ENCODE results near the gene ADH1C. TPM values are rescaled to one million over a fixed set of nuclear protein-coding genes. Genes with fewer than 3 reads are reported as not detected.
"Not testable (repeated sequence)": the region's sequence is repeated elsewhere in the genome, so short reads cannot be mapped to it uniquely, and the experiment has no call there.

The ADH1C gene
- total and polyA plus RNA-seq, 5 experiments from 2014 or later, result not detected

DNA sequence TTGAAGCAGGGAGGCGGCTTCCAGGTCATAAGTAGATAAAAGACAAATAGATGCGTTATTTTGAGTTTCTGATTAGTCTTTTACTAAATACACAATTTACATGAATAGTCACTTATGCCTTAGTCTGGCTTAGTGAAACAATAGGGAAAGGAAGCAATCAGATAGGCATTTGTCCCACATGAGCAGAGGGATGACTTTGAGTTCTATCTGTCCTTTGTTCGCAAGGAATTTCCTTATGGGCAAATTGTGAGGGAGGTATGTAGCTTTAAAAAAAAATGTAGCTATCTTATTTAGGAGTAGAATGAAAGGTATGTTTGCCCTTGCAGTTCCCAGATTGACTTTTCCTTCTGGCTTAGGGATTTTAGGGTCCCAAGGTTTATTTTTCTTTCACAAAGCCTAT lies 26.3 kb upstream of the ADH1C start:
- Mint-ChIP-seq H3K27ac (no peak overlapping the region), H3K4me3 (no peak overlapping the region), H3K9me3 (peaks cover 7 to 28% (median 16%) of the 10 kb centered on the region in 9 donors), H3K36me3 (peaks cover 2 to 20% (median 7%) of the 10 kb centered on the region in 3 donors), H3K27me3 (peaks cover 9 to 19% (median 11%) of the 10 kb centered on the region in 5 donors), H3K4me1 (no peaks in the 10 kb centered on the region)
- no peak for DNase-seq
- POLR2A ChIA-PET, result no interaction called here
- no peak for ATAC-seq

DNA sequence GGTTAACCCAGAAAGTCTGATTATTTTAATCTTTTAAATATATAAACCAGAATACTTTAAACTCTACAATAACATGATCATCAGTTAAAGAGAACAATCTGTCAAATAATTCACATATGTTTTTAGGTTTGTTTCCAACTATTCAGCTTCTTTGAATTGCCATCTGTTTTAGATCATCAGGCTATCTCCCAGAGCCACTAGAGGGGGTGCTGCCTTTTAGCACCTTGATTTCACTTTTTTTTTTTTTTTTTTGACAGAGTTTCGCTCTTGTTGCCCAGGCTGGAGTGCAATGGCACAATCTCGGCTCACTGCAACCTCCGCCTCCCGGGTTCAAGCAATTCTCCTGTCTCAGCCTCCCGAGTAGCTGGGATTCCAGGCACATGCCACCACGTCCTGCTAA lies 24.8 kb upstream of the ADH1C start:
- POLR2A ChIA-PET, result interaction anchor here (0.7 kb wide), 1 partner anchor 288 kb away, joined by 4 read pairs; no protein-coding TSS in a partner anchor
- not testable (repeated sequence) for ATAC-seq, H3K4me3 Mint-ChIP-seq, H3K4me1 Mint-ChIP-seq, H3K27ac Mint-ChIP-seq, DNase-seq
- H3K27me3 Mint-ChIP-seq, result peaks cover 7 to 15% (median 8%) of the 10 kb centered on the region in 5 donors
- peaks cover 8 to 44% (median 22%) of the 10 kb centered on the region in 9 donors for H3K9me3 Mint-ChIP-seq
- peaks cover 2 to 28% (median 7%) of the 10 kb centered on the region in 3 donors for H3K36me3 Mint-ChIP-seq

DNA sequence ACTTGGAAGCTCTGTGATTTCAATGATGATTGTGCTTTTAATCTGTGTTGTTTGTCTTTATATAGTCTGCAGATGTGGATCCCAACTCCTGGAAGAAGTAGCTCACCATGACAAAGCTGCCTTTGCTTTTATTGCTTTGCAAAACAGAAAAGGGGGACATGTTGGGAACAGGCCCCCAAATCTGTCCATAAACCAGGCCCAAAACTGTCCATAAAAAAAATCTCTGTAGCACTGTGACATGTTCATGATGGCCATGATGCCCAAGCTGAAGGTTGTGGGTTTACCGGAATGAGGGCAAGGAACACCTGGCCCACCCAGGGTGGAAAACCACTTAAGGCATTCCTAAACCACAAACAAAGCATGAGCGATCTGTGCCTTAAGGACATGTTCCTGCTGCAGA lies 19.9 kb upstream of the ADH1C start:
- H3K27ac Mint-ChIP-seq, DNase-seq, H3K4me3 Mint-ChIP-seq, H3K4me1 Mint-ChIP-seq, ATAC-seq, POLR2A ChIA-PET: not testable (repeated sequence)
- Mint-ChIP-seq H3K36me3 (peaks cover 2 to 29% (median 7%) of the 10 kb centered on the region in 3 donors), H3K9me3 (peaks cover 6 to 52% (median 24%) of the 10 kb centered on the region in 9 donors), H3K27me3 (peaks cover 12 to 27% (median 17%) of the 10 kb centered on the region in 5 donors)

DNA sequence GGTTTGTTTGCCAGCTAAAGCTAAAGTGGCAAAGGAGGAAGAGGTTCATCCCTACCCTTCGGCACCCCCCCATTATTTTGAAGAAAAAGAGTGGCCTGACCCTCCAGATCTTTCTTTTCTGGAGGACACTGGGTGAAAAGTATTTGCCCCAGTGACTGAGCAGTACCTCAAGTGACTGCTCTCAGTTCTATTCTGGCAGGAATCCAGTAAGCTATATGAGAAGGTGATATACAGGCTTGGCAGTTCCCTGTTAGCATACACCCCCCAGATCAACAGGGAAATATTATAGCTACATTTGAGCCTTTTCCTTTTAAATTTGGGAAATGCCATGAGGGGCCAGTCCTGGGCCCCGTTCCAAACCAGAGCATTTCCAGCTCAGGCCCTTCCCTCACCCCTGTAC lies 15.3 kb upstream of the ADH1C start:
- H3K27me3 Mint-ChIP-seq, result peaks cover 11 to 17% (median 15%) of the 10 kb centered on the region in 5 donors
- ATAC-seq, H3K36me3 Mint-ChIP-seq, DNase-seq, H3K4me3 Mint-ChIP-seq, H3K4me1 Mint-ChIP-seq, H3K27ac Mint-ChIP-seq, POLR2A ChIA-PET: not testable (repeated sequence)
- peaks cover 0 to 17% (median 10%) of the 10 kb centered on the region in 9 donors for H3K9me3 Mint-ChIP-seq

DNA sequence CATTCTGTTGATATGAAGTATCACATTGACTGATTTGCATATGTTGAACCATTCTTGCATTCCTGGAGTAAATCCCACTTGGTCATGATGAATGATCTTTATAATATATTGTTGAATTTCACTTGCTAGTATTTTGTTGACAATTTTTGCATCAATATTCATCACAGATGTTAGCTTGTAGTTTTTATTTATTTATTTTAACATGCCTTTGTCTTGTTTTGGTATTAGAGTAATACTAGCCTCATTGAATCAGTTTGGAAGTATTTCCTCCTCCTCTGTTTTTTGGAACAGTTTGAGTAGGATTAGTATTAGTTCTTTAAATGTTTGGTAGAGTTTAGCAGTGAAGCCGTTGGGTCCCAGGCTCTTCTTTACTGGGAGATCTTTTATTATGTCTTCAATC lies 13.9 kb upstream of the ADH1C start:
- peaks cover 11 to 17% (median 15%) of the 10 kb centered on the region in 5 donors for H3K27me3 Mint-ChIP-seq
- DNase-seq (no peak), ATAC-seq (no peak)
- H3K27ac Mint-ChIP-seq, result no peak overlapping the region
- H3K4me1 Mint-ChIP-seq, result peaks cover 0 to 6% (median 0%) of the 10 kb centered on the region in 4 donors
- H3K9me3 Mint-ChIP-seq, result peaks cover 0 to 9% (median 4%) of the 10 kb centered on the region in 9 donors
- H3K36me3 Mint-ChIP-seq, result no peaks in the 10 kb centered on the region
- H3K4me3 Mint-ChIP-seq, result no peak overlapping the region
- POLR2A ChIA-PET, result no interaction called here

DNA sequence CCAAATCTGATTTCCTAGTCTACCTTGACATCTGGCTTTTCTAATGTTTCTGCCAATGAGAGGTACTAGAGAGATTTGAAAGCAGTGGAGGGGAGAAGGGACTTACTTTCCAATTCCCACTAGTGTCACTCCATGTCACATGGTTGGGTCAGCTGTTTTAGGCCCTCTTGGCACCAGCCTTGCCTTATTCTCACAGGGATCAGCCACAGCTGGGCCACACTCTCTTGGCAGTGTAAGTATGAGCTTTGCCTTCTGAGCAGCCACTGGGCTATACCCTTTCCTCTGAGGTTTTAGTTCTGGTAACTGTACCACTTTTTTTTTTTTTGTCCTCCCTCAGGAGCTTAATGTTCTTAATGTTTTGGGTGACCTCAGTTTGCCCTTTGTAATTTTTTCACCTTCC lies 10.2 kb upstream of the ADH1C start:
- POLR2A ChIA-PET, result no interaction called here
- H3K9me3 Mint-ChIP-seq, result peaks cover 0 to 8% (median 3%) of the 10 kb centered on the region in 9 donors
- DNase-seq, result no peak
- H3K27ac Mint-ChIP-seq, result no peak overlapping the region
- peaks cover 0 to 6% (median 0%) of the 10 kb centered on the region in 4 donors for H3K4me1 Mint-ChIP-seq
- no peak overlapping the region for H3K4me3 Mint-ChIP-seq
- no peaks in the 10 kb centered on the region for H3K36me3 Mint-ChIP-seq
- no peak for ATAC-seq
- H3K27me3 Mint-ChIP-seq, result peaks cover 2 to 11% (median 7%) of the 10 kb centered on the region in 5 donors

DNA sequence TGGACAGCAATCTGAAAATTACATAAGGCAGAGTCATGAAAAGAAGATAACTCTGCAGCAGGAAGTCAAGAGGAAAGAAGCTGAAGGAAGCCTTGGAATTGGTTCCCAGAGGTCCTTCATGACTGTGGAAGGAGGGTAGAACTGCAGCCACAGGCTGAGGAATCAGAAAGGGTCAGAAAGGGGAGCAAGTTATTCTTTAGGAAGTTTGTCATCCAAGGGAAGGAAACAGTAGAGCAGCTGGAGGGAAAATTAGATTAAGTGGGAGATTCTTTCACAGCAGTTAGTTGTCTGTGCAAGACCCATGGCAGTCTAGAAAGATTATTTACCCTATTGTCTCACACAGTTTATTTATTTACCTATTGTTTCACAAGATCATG lies 9.3 kb upstream of the ADH1C start:
- Mint-ChIP-seq H3K4me1 (peaks cover 0 to 6% (median 0%) of the 10 kb centered on the region in 4 donors), H3K27me3 (peaks cover 0 to 7% (median 2%) of the 10 kb centered on the region in 5 donors)

DNA sequence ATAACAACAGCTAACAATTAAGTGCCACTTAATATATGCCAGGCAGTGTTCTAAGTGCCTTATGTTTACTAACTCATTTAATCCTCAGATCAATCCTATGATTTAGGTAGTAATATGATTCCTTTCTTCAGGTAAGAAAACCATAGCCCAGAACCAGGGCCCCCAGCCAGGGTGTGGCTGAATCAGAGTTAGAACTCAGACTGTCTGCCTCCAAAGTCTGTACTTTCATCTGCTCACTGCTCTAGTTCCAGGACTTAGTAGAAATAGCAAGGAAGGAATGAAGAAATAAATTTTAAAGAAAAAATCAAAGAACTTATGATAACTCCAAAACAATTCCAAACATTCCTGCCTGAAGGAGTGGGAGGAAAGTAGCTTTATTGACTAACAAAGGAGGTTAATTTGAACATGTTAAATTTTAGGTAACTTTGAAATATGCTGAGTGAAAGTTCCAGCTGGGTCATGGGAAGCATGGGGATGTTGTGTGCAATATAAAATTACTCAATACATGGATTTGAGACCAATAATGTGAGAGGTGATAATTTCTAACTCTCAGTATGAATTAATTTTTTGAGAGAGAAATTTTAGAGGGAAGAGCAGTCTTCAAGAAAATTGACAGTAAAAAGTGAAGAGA lies 8.8 kb upstream of the ADH1C start:
- Mint-ChIP-seq H3K4me1 (peaks cover under 1 to 9% (median 2%) of the 10 kb centered on the region in 4 donors), H3K9me3 (peaks cover 0 to 6% (median 3%) of the 10 kb centered on the region in 9 donors), H3K4me3 (no peak overlapping the region), H3K36me3 (no peaks in the 10 kb centered on the region), H3K27me3 (peaks cover 0 to 4% (median 3%) of the 10 kb centered on the region in 5 donors), H3K27ac (no peak overlapping the region)
- ATAC-seq, result no peak
- DNase-seq, result no peak
- POLR2A ChIA-PET, result no interaction called here

More for the DNA sequence above, 9.3 kb upstream of the ADH1C start:
- Mint-ChIP-seq H3K9me3 (peaks cover 0 to 8% (median 3%) of the 10 kb centered on the region in 9 donors), H3K4me3 (no peak overlapping the region), H3K27ac (no peak overlapping the region), H3K36me3 (no peaks in the 10 kb centered on the region)
- no peak for ATAC-seq
- POLR2A ChIA-PET, result no interaction called here
- DNase-seq, result no peak

DNA sequence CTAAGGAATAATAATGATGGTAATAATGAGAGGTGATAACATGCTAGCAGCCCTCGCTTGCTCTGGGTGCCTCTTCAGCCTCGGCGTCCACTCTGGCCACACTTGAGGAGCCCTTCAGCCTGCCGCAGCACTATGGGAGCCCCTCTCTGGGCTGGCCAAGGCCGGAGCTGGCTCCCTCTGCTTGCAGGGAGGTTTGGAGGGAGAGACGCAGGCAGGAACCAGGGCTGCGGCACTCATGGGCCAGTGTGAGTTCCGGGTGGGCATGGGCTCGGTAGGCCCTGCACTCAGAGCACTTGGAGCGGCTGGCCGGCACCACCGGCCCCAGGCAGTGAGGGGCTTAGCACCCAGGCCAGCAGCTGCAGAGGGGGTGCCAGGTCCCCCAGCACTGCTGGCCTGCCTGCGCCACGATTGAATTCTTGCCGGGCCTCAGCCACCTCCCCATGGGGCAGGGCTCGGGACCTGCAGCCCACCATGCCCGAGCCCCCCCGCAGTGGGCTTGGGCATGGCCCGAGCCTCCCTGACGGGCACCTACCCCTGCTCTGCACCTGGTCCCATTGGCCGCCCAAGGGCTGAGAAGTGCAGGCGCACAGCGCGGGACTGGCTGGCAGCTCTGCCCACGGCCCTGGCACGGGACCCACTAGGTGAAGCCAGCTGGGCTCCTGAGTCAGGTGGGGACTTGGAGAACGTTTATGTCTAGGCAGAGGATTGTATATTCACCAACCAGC lies 7.1 kb upstream of the ADH1C start:
- POLR2A ChIA-PET, result no interaction called here
- ATAC-seq (no peak), DNase-seq (no peak)
- peaks cover 1 to 15% (median 3%) of the 10 kb centered on the region in 4 donors for H3K4me1 Mint-ChIP-seq
- peaks cover 0 to 9% (median 8%) of the 10 kb centered on the region in 3 donors for H3K36me3 Mint-ChIP-seq
- H3K4me3 Mint-ChIP-seq, result no peak overlapping the region
- peaks cover 0 to 14% (median 4%) of the 10 kb centered on the region in 9 donors for H3K9me3 Mint-ChIP-seq
- peaks cover 0 to 5% (median 0%) of the 10 kb centered on the region in 5 donors for H3K27me3 Mint-ChIP-seq
- no peak overlapping the region for H3K27ac Mint-ChIP-seq

DNA sequence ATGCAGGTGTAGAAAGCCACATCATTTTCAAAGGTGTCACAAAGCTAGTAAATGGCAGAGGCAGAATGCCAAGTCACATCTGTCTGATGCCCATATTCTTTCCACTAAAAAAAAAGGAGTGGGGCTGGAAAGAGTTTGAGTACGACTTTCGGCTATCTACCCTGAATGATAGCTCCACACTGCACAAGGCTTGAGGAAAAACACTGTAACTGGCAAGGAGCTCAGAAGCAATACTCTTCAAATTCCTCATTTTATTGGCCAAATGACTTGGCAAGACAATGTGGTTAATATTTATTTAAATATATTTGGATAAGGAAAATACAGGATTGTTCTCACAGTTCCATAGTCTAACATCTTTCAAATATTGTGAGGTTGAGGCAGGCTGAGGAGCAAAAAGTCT lies 5.4 kb upstream of the ADH1C start:
- peaks cover 1 to 17% (median 4%) of the 10 kb centered on the region in 4 donors for H3K4me1 Mint-ChIP-seq
- POLR2A ChIA-PET, result no interaction called here
- peaks cover 0 to 15% (median 13%) of the 10 kb centered on the region in 3 donors for H3K36me3 Mint-ChIP-seq
- no peak for DNase-seq
- no peak overlapping the region for H3K4me3 Mint-ChIP-seq
- H3K9me3 Mint-ChIP-seq, result peaks cover 0 to 22% (median 6%) of the 10 kb centered on the region in 9 donors
- ATAC-seq, result no peak
- peaks cover 0 to 7% (median 5%) of the 10 kb centered on the region in 5 donors for H3K27me3 Mint-ChIP-seq
- no peak overlapping the region for H3K27ac Mint-ChIP-seq

DNA sequence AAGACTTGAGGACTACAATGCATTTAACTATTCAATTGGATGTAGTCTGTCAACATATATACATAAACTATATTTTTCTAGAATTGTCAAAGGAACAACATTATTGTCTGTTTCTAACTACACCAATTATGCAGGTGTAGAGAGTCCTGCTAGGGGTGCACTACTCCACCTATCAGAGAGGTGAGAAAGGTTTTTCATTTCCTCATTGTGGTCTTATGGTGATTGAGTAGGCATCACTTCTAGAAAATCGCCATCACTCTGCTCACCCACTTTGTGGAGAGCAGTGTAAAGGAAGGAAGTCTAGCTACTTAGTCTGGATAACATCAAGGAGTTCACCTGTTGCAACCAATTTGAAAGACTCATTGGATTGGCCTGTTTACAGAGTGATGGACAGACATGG lies 4.4 kb upstream of the ADH1C start:
- Mint-ChIP-seq H3K4me1 (peaks cover 2 to 13% (median 7%) of the 10 kb centered on the region in 4 donors), H3K4me3 (no peak overlapping the region), H3K9me3 (peaks cover 0 to 22% (median 6%) of the 10 kb centered on the region in 9 donors), H3K27ac (no peak overlapping the region), H3K27me3 (peaks cover 0 to 10% (median 7%) of the 10 kb centered on the region in 5 donors), H3K36me3 (peaks cover 0 to 15% (median 13%) of the 10 kb centered on the region in 3 donors)
- no peak for DNase-seq
- POLR2A ChIA-PET, result no interaction called here
- ATAC-seq, result no peak

DNA sequence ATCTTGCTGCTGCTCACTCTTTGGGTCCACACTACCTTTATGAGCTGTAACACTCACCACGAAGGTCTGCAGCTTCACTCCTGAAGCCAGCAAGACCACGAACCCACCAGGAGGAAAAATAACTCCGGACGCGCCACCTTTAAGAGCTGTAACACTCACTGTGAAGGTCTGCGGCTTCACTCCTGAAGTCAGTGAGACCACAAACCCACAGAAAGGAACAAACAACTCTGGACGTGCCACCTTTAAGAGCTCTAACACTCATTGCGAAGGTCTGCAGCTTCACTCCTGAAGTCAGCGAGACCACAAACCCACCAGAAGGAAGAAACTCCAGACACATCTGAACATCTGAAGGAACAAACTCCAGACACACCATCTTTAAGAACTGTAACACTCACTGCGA lies 3.6 kb upstream of the ADH1C start:
- ATAC-seq, POLR2A ChIA-PET, DNase-seq: not testable (repeated sequence)
- Mint-ChIP-seq H3K27ac (peak overlapping the region in 1 of 10 donors; percentile 29), H3K4me3 (peak overlapping the region in 7 of 10 donors; percentile 3 to 57 (median 10)), H3K36me3 (peaks cover 0 to 15% (median 13%) of the 10 kb centered on the region in 3 donors), H3K27me3 (peaks cover 1 to 10% (median 7%) of the 10 kb centered on the region in 5 donors), H3K9me3 (peaks cover 0 to 22% (median 7%) of the 10 kb centered on the region in 9 donors), H3K4me1 (peaks cover 2 to 13% (median 7%) of the 10 kb centered on the region in 4 donors)

DNA sequence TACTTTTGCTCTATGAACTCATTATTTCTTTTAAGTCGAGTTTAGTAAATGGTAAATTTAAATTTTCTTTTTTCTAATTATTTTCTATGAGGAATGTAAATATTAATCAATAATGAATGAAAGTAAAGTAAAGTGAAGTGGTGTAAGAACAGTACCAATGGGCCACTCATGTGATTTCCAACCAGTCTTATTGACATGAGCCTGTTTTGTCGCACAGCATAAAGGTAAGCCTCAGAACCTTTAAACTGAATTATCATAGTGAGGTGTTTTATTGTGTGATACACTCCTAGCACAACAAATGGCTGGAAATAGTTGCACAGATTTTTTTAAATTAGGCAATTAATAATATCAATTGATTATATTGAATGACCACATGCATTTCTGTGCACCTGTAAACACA lies 1.1 kb downstream of the ADH1C start:
- Mint-ChIP-seq H3K4me1 (peaks cover under 1 to 11% (median 6%) of the 10 kb centered on the region in 4 donors), H3K27me3 (peaks cover 2 to 17% (median 10%) of the 10 kb centered on the region in 5 donors), H3K27ac (no peak overlapping the region), H3K4me3 (no peak overlapping the region), H3K36me3 (peaks cover 0 to 15% (median 13%) of the 10 kb centered on the region in 3 donors), H3K9me3 (peaks cover 0 to 22% (median 10%) of the 10 kb centered on the region in 9 donors)
- POLR2A ChIA-PET, result no interaction called here
- ATAC-seq (no peak), DNase-seq (no peak)

Measured in naive thymus-derived CD8-positive, alpha-beta T cell (primary cell).